SH-SY5Y (cell line): Measurements from ENCODE around the gene DLL4.

Experiments
- GATA2 ChIP-seq: IDR thresholded peaks from 2 replicates; pipeline ENCODE4 v1.6.1; 2011; ENCODE audit warnings: mild to moderate bottlenecking, low read depth, low read length
- GATA3 ChIP-seq: IDR thresholded peaks from 2 replicates; pipeline ENCODE4 v1.6.1; 2011; ENCODE audit warnings: low read depth, mild to moderate bottlenecking, low read length, moderate library complexity

Gene DLL4

DNA sequence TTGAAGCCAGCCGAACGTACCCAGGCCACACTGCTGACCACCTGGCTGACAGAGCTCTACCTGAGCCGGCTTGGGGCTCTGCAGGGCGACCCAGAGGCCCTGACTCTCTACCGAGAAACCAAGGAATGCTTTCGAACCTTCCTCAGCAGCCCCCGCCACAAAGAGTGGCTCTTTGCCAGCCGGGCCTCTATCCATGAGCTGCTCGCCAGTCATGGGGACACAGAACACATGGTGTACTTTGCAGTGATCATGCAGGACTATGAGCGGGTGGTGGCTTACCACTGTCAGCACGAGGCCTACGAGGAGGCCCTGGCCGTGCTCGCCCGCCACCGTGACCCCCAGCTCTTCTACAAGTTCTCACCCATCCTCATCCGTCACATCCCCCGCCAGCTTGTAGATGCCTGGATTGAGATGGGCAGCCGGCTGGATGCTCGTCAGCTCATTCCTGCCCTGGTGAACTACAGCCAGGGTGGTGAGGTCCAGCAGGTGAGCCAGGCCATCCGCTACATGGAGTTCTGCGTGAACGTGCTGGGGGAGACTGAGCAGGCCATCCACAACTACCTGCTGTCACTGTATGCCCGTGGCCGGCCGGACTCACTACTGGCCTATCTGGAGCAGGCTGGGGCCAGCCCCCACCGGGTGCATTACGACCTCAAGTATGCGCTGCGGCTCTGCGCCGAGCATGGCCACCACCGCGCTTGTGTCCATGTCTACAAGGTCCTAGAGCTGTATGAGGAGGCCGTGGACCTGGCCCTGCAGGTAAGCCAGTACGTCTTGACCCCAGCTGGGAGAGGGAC, 28.7 kb upstream of the DLL4 start:
- TF ChIP-seq GATA2 (no peak), GATA3 (no peak)

- TF ChIP-seq GATA2 = no peak
These were observed 28.1 kb upstream of the DLL4 start for GRCh38 chr15:40901053-40901443.

DNA sequence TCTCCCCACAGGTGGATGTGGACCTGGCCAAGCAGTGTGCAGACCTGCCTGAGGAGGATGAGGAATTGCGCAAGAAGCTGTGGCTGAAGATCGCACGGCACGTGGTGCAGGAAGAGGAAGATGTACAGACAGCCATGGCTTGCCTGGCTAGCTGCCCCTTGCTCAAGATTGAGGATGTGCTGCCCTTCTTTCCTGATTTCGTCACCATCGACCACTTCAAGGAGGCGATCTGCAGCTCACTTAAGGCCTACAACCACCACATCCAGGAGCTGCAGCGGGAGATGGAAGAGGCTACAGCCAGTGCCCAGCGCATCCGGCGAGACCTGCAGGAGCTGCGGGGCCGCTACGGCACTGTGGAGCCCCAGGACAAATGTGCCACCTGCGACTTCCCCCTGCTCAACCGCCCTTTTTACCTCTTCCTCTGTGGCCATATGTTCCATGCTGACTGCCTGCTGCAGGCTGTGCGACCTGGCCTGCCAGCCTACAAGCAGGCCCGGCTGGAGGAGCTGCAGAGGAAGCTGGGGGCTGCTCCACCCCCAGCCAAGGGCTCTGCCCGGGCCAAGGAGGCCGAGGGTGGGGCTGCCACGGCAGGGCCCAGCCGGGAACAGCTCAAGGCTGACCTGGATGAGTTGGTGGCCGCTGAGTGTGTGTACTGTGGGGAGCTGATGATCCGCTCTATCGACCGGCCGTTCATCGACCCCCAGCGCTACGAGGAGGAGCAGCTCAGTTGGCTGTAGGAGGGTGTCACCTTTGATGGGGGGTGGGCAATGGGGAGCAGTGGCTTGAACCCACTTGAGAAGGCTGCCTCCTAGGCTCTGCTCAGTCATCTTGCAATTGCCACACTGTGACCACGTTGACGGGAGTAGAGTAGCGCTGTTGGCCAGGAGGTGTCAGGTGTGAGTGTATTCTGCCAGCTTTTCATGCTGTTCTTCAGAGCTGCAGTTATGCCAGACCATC, 26.3 kb upstream of the DLL4 start:
- TF ChIP-seq GATA2 (no peak), GATA3 (no peak)

GRCh38 chr15:40904552-40905201, 24.5 kb upstream of the DLL4 start:
- TF ChIP-seq GATA2 (no peak), GATA3 (no peak)

GRCh38 chr15:40906091-40906990, 22.8 kb upstream of the DLL4 start:
- TF ChIP-seq GATA3 (no peak), GATA2 (no peak)

DNA sequence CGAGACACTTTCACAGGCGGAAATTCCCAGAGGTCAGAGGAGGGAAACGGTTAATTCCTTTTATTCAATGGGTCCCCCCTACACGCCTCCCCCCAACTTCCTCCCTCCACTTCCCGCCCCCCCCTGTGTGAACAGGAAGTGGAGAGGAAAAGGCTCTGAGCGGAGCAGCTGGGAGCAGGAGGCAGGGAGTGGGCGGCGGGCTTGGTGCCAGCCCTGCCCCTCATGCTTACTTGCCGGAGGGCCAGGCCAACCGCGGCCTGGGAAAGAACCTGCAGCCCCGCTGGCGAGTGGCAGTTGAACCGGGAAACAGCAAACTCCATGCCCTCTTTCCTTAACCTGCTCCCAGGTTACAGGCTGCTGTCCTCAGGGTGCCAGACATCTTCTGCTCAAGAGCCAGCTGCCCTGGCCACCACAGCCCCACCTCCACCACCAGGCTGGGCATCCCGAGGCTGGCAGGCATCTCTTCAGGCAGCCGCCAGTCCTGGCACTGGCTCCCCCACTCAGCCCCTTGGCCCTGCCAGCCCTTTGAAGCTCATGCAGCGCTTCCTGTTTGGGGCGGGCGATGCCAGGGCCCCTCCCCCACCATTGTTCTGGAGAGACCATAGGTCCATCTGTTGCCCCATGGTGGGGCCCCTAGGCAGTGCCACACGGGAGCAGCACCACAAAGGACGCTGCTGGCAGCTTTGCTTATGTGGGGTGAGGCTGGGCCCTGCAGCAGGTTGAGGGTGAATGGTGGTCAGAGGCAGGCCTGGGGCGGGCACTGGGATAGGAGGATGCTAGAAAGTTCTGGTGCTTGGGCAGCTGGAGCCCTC, 21.9 kb upstream of the DLL4 start:
- TF ChIP-seq GATA2 = no peak
- no peak for TF ChIP-seq GATA3

- no peak for TF ChIP-seq GATA2
- TF ChIP-seq GATA3 = no peak
These were observed 21.0 kb upstream of the DLL4 start for GRCh38 chr15:40908095-40908494.

DNA sequence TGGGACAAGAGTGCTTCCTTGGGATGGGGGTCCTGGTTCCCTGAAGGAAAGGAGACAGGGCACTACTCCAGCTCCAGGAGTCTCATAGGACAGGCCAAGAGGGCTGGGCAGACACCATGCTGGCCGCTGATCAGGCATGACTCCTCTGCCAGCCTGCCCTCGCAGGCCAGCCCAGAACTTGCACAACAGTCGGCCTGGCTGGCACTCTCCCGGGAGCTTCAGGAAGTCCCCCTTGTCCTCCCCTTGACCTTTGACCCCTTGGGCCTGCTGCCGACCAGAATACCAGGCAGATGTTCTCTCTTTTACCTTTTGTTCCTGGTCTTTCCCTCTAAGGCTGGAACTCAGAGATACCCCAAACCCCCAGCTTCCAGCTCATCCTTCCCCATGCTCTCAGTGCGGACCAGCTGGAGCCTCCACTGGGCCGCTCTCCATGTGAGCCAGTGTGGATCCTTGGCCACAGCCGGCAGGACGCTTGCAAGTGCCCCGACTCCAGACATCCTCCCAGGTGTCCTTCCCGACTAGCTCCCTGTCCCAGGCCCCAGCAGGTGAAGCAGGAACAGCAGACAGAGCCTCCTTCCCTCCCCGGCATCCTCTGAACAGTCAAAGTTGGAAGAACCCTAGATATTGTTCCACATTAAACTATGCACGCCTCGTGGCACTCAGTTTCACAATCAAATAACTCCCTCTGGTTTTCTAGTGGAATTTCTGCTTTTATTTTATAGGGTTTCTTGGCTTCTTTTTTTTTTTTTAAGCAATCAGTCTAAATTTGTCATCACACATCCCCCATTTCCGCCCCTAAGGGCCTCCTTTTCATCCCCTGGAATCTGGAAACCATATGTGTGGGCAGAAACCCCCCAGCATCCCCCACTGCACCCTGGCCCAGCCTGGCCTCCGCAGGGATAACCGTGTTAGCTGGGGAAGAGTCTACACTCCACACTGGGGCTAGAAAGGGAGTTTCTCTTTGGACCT, 19.2 kb upstream of the DLL4 start:
- no peak for TF ChIP-seq GATA3
- TF ChIP-seq GATA2 = no peak

DNA sequence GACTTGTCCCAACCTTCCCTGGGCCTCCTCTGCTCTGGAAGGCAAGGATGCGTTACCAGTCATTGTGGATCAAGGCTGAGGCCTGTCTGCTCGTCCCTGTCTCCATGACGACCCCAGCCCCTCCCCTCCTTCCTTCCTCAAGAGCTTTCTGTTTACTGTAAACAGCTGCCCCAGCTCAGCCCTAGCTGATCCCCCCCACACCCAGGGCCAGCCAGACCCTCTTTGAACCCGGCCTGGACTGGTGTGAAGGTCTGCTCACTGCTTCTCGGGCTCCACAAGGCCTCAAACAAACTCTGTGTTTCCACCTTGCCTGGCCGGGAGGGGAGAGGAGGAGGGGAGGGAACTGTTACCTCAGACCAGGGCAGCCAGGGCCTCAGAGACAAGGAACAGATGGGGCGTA, 18.0 kb upstream of the DLL4 start:
- TF ChIP-seq GATA3 (no peak), GATA2 (no peak)

DNA sequence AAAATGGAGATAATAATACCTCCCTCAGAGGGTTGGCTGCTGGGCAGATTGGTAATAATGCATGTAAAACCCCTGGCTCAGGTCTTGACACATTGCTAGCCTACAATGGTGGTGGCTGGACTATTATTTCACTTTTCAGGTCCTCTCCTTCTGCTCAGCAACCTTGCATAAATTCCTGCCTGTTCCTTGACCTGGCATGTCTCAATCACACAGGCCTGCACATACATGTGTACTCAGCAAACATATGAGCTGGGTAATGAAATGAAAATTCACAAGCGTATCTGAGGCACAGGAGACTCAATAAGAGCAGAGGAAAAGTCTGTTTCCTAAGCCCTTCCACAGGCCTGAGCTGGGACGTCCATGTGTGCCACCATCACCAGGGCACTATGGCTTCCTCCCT, 17.4 kb upstream of the DLL4 start:
- no peak for TF ChIP-seq GATA3
- no peak for TF ChIP-seq GATA2

GRCh38 chr15:40912478-40912877, 16.7 kb upstream of the DLL4 start:
- TF ChIP-seq GATA3 (no peak), GATA2 (no peak)

- TF ChIP-seq GATA3 (no peak), GATA2 (no peak)
These were observed 15.1 kb upstream of the DLL4 start for GRCh38 chr15:40914013-40914412.
